IMR-90 (cell line): ENCODE measurements around the gene AGK. TPM values are rescaled to one million over a fixed set of nuclear protein-coding genes. Genes with fewer than 3 reads are reported as not detected.

Experiments used
- ATAC-seq: fragments of 200-7000 bp; cut with Tn5 transposase; 2 replicates; pipeline ENCODE4 v1.9.1; 2020; ENCODE audit warnings: low read depth, mild to moderate bottlenecking, moderate library complexity
- Bru-seq: library from RNA; stranded (reverse); fragments of 400-500 nt; gene quantifications from one replicate; lab custom pipeline; 2021; lab: Mats Ljungman, UMichigan
- BruChase-seq, 2 experiments: library from RNA; stranded (reverse); fragments of 400-500 nt; gene quantifications; one replicate each; lab custom pipeline; 2021; lab: Mats Ljungman, UMichigan
- BruUV-seq: library from RNA; stranded (reverse); fragments of 400-500 nt; replicated peaks from 2 replicates; lab custom pipeline; 2021; lab: Mats Ljungman, UMichigan
- CTCF ChIA-PET: fragments of 300-600 bp; formaldehyde crosslinking; extraction: SDS; loops from one replicate; lab custom pipeline; 2021; ENCODE audit warnings: antibody characterized with exemption; lab: Yijun Ruan, JAX
- POLR2A ChIA-PET: fragments of 300-600 bp; sonication (Branson Sonifier 250); formaldehyde crosslinking; loops from one replicate; lab custom pipeline; 2022; ENCODE audit warnings: antibody characterized with exemption; ENCODE audit not compliant: unreplicated experiment; lab: Charles Lee
- DNase-seq: peaks from one replicate; pipeline ENCODE4 v3.0.0; 2013
- H2AFZ ChIP-seq: replicated peaks from 2 replicates; pipeline ENCODE3; 2013; ENCODE audit warnings: low read length, mild to moderate bottlenecking; ENCODE audit not compliant: poor library complexity
- H2AK5ac ChIP-seq: 2 replicates; pipeline ENCODE4 v1.6.1; 2013; ENCODE audit warnings: low read depth, low read length, inconsistent platforms
- H2AK9ac ChIP-seq: replicated peaks from 2 replicates; pipeline ENCODE3; 2013; ENCODE audit warnings: mild to moderate bottlenecking, low read depth, low read length, moderate library complexity; ENCODE audit not compliant: poor library complexity
- H2BK120ac ChIP-seq: 2 replicates; pipeline ENCODE4 v1.6.1; 2013; ENCODE audit warnings: low read depth, low read length, inconsistent platforms
- H2BK15ac ChIP-seq: 3 replicates; pipeline ENCODE4 v1.6.1; 2013; ENCODE audit warnings: low read depth, low read length, inconsistent platforms
- H2BK20ac ChIP-seq: 2 replicates; pipeline ENCODE4 v1.6.1; 2013; ENCODE audit warnings: low read depth, mild to moderate bottlenecking, inconsistent platforms, low read length, moderate library complexity
- H2BK5ac ChIP-seq: 2 replicates; pipeline ENCODE4 v1.6.1; 2013; ENCODE audit warnings: mild to moderate bottlenecking, low read depth, low read length, inconsistent platforms; ENCODE audit not compliant: poor library complexity, severe bottlenecking
- H3K14ac ChIP-seq: replicated peaks from 2 replicates; pipeline ENCODE4 v1.6.1; 2013; ENCODE audit warnings: low read depth, low read length, inconsistent platforms
- H3K18ac ChIP-seq: 2 replicates; pipeline ENCODE4 v1.6.1; 2013; ENCODE audit warnings: low read depth, low read length, control low read depth
- H3K23ac ChIP-seq: 2 replicates; pipeline ENCODE4 v1.6.1; 2013; ENCODE audit warnings: low read depth, low read length, inconsistent platforms
- H3K27ac ChIP-seq: 2 replicates; pipeline ENCODE4 v1.5.1; 2013; ENCODE audit warnings: mild to moderate bottlenecking, control low read depth, low read length; ENCODE audit not compliant: insufficient read depth
- H3K27me3 ChIP-seq: 2 replicates; pipeline ENCODE4 v1.6.1; 2013; ENCODE audit warnings: low read length; ENCODE audit not compliant: control insufficient read depth, insufficient read depth
- H3K36me3 ChIP-seq: 2 replicates; pipeline ENCODE4 v1.6.1; 2013; ENCODE audit warnings: low read length, mixed read lengths; ENCODE audit not compliant: control insufficient read depth, insufficient read depth
- H3K4ac ChIP-seq: 2 replicates; pipeline ENCODE4 v1.6.1; 2013; ENCODE audit warnings: low read depth, low read length, inconsistent platforms
- H3K4me1 ChIP-seq: 2 replicates; pipeline ENCODE4 v1.6.1; 2013; ENCODE audit warnings: low read length, mixed read lengths; ENCODE audit not compliant: control insufficient read depth, insufficient read depth
- H3K4me2 ChIP-seq: 2 replicates; pipeline ENCODE4 v1.6.1; 2013; ENCODE audit warnings: low read depth, mild to moderate bottlenecking, control low read depth, low read length, moderate library complexity
- H3K4me3 ChIP-seq: 2 replicates; pipeline ENCODE4 v1.5.1; 2013; ENCODE audit warnings: low read depth, mild to moderate bottlenecking, control low read depth, low read length, moderate library complexity; ENCODE audit not compliant: insufficient read depth
- H3K56ac ChIP-seq: 2 replicates; pipeline ENCODE4 v1.6.1; 2013; ENCODE audit warnings: low read length, inconsistent platforms; ENCODE audit not compliant: insufficient read depth; ENCODE audit errors: extremely low read depth
- H3K79me1 ChIP-seq, 2 experiments: 2 replicates each; pipeline ENCODE4 v1.6.1; 2013; ENCODE audit warnings: low read length in 2 of 2, inconsistent platforms in 1 of 2, low read depth in 1 of 2
- H3K9ac ChIP-seq: 2 replicates; pipeline ENCODE4 v1.6.1; 2013; ENCODE audit warnings: low read depth, low read length, control low read depth
- H3K9me1 ChIP-seq: 2 replicates; pipeline ENCODE4 v1.6.1; 2013; ENCODE audit warnings: low read length, inconsistent platforms; ENCODE audit not compliant: insufficient read depth
- H3K9me3 ChIP-seq: 2 replicates; pipeline ENCODE4 v1.6.1; 2013; ENCODE audit warnings: low read length; ENCODE audit not compliant: control insufficient read depth, insufficient read depth
- H4K20me1 ChIP-seq: 2 replicates; pipeline ENCODE4 v1.6.1; 2013; ENCODE audit warnings: low read length, inconsistent platforms; ENCODE audit not compliant: insufficient read depth
- H4K5ac ChIP-seq: 2 replicates; pipeline ENCODE4 v1.6.1; 2013; ENCODE audit warnings: mild to moderate bottlenecking, low read depth, low read length, control low read depth
- H4K8ac ChIP-seq, 2 experiments: 2 replicates each; pipeline ENCODE4 v1.6.1; 2013; ENCODE audit warnings: low read depth in 2 of 2, low read length in 2 of 2, control low read depth in 1 of 2, inconsistent platforms in 1 of 2
- H4K91ac ChIP-seq: 2 replicates; pipeline ENCODE4 v1.6.1; 2013; ENCODE audit warnings: low read depth, low read length, inconsistent platforms; ENCODE audit not compliant: insufficient read depth
- BHLHE40 ChIP-seq: fragments of 150-350 bp; IDR thresholded peaks from 2 replicates; pipeline ENCODE4 v1.6.1; 2016; ENCODE audit warnings: mild to moderate bottlenecking, low read depth, low read length
- CHD1 ChIP-seq: IDR thresholded peaks from 2 replicates; pipeline ENCODE4 v1.6.1; 2012; ENCODE audit warnings: low read depth, low read length, improper control_type of control experiment
- FOS ChIP-seq: fragments of 150-350 bp; IDR thresholded peaks from 2 replicates; pipeline ENCODE4 v1.6.1; 2016; ENCODE audit warnings: low read depth, low read length
- MAFK ChIP-seq: IDR thresholded peaks from 2 replicates; pipeline ENCODE4 v1.6.1; 2012; ENCODE audit warnings: low read depth, low read length, improper control_type of control experiment
- MAZ ChIP-seq: IDR thresholded peaks from 2 replicates; pipeline ENCODE4 v1.6.1; 2012; ENCODE audit warnings: low read depth, mild to moderate bottlenecking, low read length, improper control_type of control experiment, moderate library complexity, borderline replicate concordance
- MXI1 ChIP-seq: IDR thresholded peaks from 2 replicates; pipeline ENCODE4 v1.6.1; 2012; ENCODE audit warnings: low read depth, mild to moderate bottlenecking, low read length, moderate library complexity, borderline replicate concordance
- RAD21 ChIP-seq: IDR thresholded peaks from 2 replicates; pipeline ENCODE4 v1.6.1; 2012; ENCODE audit warnings: low read length, improper control_type of control experiment
- RCOR1 ChIP-seq: IDR thresholded peaks from 2 replicates; pipeline ENCODE4 v1.6.1; 2012; ENCODE audit warnings: mild to moderate bottlenecking, low read length, improper control_type of control experiment; ENCODE audit not compliant: insufficient replicate concordance
- RFX5 ChIP-seq: IDR thresholded peaks from 2 replicates; pipeline ENCODE4 v1.8.0; 2012; ENCODE audit warnings: low read depth, mild to moderate bottlenecking, low read length, moderate library complexity
- WGBS, 2 experiments: methylation state at CpG; one replicate each; pipeline versions ENCODE4 v1.1.5 to v1.1.7; 2013; ENCODE audit warnings: missing lambda C conversion rate in 2 of 2; ENCODE audit not compliant: insufficient read length in 1 of 2; ENCODE audit errors: extremely low coverage in 2 of 2; 5-methylcytosine and 5-hydroxymethylcytosine counted together
- dilution Hi-C: fragments of 300-500 bp; cut with HindIII; formaldehyde crosslinking; loops from one replicate; pipeline ENCODE4 v1.14.3; 2018; ENCODE audit warnings: low sequenced_read_pairs; ENCODE audit not compliant: unreplicated experiment
- in situ Hi-C: fragments of 300-500 bp; cut with MboI; formaldehyde crosslinking; loops from 3 replicates; pipeline ENCODE4 v1.14.3; 2019; ENCODE audit warnings: low sequenced_read_pairs, inconsistent platforms, mixed read lengths
- intact Hi-C: fragments of 100-400 bp; cut with micrococcal nuclease; formaldehyde crosslinking; loops from 2 replicates; pipeline ENCODE4 v1.10.0; 2022
- long read RNA-seq: library from polyadenylated mRNA; unstranded; transcript quantifications from one replicate; pipeline ENCODE4 v2.0.0, GENCODE V29; 2021; ENCODE audit not compliant: unreplicated experiment
- polyA plus RNA-seq, 3 experiments: library from polyadenylated mRNA; depleted of rRNA; stranded (reverse); fragments of >200 nt; gene quantifications; 2 replicates each; pipeline ENCODE4 v1.2.3, GENCODE V29; 2012; ENCODE audit warnings: low replicate concordance in 1 of 3
- total RNA-seq: library from RNA; depleted of rRNA; stranded (reverse); fragments of >200 nt; gene quantifications from 2 replicates; pipeline ENCODE4 v1.2.3, GENCODE V29; 2012; rRNA removed
- TF ChIP-seq, protein P1 (sequence below): conservative IDR thresholded peaks from 2 replicates; pipeline ENCODE4 v1.5.1; 2012; ENCODE audit warnings: mild to moderate bottlenecking, low read depth, low read length, improper control_type of control experiment
- TF ChIP-seq, protein P2 (sequence below): fragments of 150-350 bp; IDR thresholded peaks from 2 replicates; pipeline ENCODE4 v1.6.1; 2017; ENCODE audit warnings: mild to moderate bottlenecking, antibody characterized with exemption, low read length, low read depth

The AGK gene, protein sequence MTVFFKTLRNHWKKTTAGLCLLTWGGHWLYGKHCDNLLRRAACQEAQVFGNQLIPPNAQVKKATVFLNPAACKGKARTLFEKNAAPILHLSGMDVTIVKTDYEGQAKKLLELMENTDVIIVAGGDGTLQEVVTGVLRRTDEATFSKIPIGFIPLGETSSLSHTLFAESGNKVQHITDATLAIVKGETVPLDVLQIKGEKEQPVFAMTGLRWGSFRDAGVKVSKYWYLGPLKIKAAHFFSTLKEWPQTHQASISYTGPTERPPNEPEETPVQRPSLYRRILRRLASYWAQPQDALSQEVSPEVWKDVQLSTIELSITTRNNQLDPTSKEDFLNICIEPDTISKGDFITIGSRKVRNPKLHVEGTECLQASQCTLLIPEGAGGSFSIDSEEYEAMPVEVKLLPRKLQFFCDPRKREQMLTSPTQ
- total RNA-seq (37.3 and 37.5 TPM in 2 replicates), polyA plus RNA-seq (2012; rRNA removed) (35.5 and 36.1 TPM in 2 replicates), Bru-seq, nascent RNA (percentile 73 among the genes with signal in this experiment), BruChase-seq, experiment 1, labeled RNA remaining after a 6-hour chase (percentile 62 among the genes with signal in this experiment), BruChase-seq, experiment 2, labeled RNA remaining after a 2-hour chase (percentile 65 among the genes with signal in this experiment)
- polyA plus RNA-seq (2012; cell fraction: cytosol; rRNA removed), result 10.0 and 20.5 TPM in 2 replicates
- 16.0 and 42.4 TPM in 2 replicates for polyA plus RNA-seq (2012; cell fraction: nucleus; rRNA removed; ENCODE audit: low replicate concordance)
- long read RNA-seq, transcript AGK-201 (16 exons, 3,849 nt), result major isoform, 5 of 22 reads
- long read RNA-seq, partial matches to known transcripts, result 13 of 22 reads
- long read RNA-seq, other reads (novel, unspliced or antisense), result 2 of 22 reads

DNA sequence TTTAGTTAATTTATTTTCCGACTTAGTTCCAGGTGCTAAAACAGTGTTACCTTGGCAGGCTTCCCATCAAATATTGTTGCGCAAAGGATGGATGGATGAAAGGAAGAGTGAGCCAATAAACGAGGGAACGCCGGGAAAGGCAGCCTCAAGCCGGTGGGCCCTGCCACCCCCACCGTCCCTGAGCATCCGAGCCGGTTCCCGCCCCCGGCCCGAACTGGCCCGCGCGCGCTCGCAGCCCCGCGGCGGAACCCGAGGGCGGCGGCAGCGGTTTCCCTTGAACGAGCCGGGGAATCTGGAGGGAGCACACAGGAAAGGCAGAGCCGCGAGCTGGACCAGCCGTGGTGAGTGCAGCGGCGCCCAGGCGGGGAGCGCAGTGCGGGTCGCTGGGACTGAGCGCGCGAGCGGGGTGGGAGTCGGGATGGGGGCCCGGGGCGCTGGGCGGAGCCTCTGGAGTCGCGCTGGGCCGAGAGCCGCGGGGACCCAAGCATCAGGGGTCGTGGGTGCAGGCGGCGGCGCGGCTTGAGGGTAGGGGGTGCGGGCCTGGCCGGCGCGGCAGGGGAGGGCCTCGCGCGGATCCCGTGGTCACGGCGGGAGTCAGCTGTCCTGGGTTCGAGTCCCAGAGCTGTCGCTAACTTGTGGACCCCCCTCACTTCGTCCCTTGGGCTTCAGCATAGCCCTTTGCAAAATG is at the start of gene AGK:
AGK (plus strand) TSS at position 317 of the 688 bp plus-strand sequence. CDS start 4,057 bp downstream, outside the sequence.
- ATAC-seq (peak; percentile 99), DNase-seq (peak; percentile 75)
- Histone ChIP-seq H2BK120ac (peak within 1 kb of the TSS; percentile 83), H2BK20ac (peak within 1 kb of the TSS; percentile 64), H4K20me1 (no peaks in the 10 kb centered on the region), H4K5ac (peak within 1 kb of the TSS; percentile 65), H2AK5ac (peak within 1 kb of the TSS; percentile 51; the same call in 1 of the 2 replicates), H4K8ac (peak within 1 kb of the TSS; percentile 91 to 96), H3K18ac (peak within 1 kb of the TSS; percentile 7; the same call in 1 of the 2 replicates), H3K4me1 (peaks cover 3% of the 10 kb centered on the region; the same call in 1 of the 2 replicates), H3K56ac (peak within 1 kb of the TSS; percentile 87), H3K9ac (peak within 1 kb of the TSS; percentile 93), H3K4ac (peak within 1 kb of the TSS; percentile 98), H3K79me1 (peaks cover 17 to 27% of the 10 kb centered on the region in 2 experiments), H3K27ac (peak within 1 kb of the TSS; percentile 46), H2BK15ac (peak within 1 kb of the TSS; percentile 1; the same call in 2 of the 3 replicates), H3K36me3 (peaks cover 2% of the 10 kb centered on the region; the same call in 1 of the 2 replicates), H2AK9ac (peak within 1 kb of the TSS; percentile 90), H3K23ac (peak within 1 kb of the TSS; percentile 92), H3K27me3 (no peaks in the 10 kb centered on the region), H3K14ac (peak within 1 kb of the TSS; percentile 99), H3K9me1 (peaks cover 4% of the 10 kb centered on the region), H2AFZ (peak within 1 kb of the TSS; percentile 98), H4K91ac (peak within 1 kb of the TSS; percentile 66), H2BK5ac (peak within 1 kb of the TSS; percentile 40), H3K9me3 (no peaks in the 10 kb centered on the region), H3K4me2 (peak within 1 kb of the TSS; percentile 99), H3K4me3 (peak within 1 kb of the TSS; percentile 98)
- intact Hi-C loops (loop anchor here (1.0 to 5.0 kb wide), 3 partner anchors 36 to 537 kb away; partner anchors contain the start of gene MRPS33), in situ Hi-C loops (no loop called here), dilution Hi-C loops (no loop called here)
- POLR2A ChIA-PET, result no interaction called here
- BruUV-seq, result no TSS peak
- 1% methylated on average over 30 of the region's 66 CpGs; no CpG with 5 or more reads in 1 of the 2 experiments for WGBS, 2 experiments
- CTCF ChIA-PET, result interaction anchor here (1.5 kb wide), 1 partner anchor 17 kb away, joined by 5 read pairs; no protein-coding TSS in a partner anchor
- TF ChIP-seq RCOR1, result peak; percentile 54
- no peak for TF ChIP-seq BHLHE40
- TF ChIP-seq, protein P1, sequence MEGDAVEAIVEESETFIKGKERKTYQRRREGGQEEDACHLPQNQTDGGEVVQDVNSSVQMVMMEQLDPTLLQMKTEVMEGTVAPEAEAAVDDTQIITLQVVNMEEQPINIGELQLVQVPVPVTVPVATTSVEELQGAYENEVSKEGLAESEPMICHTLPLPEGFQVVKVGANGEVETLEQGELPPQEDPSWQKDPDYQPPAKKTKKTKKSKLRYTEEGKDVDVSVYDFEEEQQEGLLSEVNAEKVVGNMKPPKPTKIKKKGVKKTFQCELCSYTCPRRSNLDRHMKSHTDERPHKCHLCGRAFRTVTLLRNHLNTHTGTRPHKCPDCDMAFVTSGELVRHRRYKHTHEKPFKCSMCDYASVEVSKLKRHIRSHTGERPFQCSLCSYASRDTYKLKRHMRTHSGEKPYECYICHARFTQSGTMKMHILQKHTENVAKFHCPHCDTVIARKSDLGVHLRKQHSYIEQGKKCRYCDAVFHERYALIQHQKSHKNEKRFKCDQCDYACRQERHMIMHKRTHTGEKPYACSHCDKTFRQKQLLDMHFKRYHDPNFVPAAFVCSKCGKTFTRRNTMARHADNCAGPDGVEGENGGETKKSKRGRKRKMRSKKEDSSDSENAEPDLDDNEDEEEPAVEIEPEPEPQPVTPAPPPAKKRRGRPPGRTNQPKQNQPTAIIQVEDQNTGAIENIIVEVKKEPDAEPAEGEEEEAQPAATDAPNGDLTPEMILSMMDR, result no peak
- TF ChIP-seq MXI1, result peak; percentile 72
- TF ChIP-seq RAD21, result no peak; the same call in 1 of the 2 replicates
- TF ChIP-seq MAZ, result peak; percentile 67; the same call in 1 of the 2 replicates
- TF ChIP-seq, protein P2, sequence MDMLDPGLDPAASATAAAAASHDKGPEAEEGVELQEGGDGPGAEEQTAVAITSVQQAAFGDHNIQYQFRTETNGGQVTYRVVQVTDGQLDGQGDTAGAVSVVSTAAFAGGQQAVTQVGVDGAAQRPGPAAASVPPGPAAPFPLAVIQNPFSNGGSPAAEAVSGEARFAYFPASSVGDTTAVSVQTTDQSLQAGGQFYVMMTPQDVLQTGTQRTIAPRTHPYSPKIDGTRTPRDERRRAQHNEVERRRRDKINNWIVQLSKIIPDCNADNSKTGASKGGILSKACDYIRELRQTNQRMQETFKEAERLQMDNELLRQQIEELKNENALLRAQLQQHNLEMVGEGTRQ, result no peak; the same call in 1 of the 2 replicates
- no peak for TF ChIP-seq CHD1
- no peak for TF ChIP-seq RFX5
- TF ChIP-seq FOS, result no peak
- no peak for TF ChIP-seq MAFK
